Activated T-helper 2 cell treated with anti-CD3 and anti-CD28 coated beads, Interferon-gamma antibody, Interleukin-2, Interleukin-4, amounts not matched to agents 10 μg/mL and 5 μg/mL and 100 μg/mL, durations not matched to agents 14 hours and 24 hours and 36 hours (primary cell): ENCODE results near the gene ZCCHC9. TPM values are rescaled to one million over a fixed set of nuclear protein-coding genes. Genes with fewer than 3 reads are reported as not detected.
"Not testable (repeated sequence)": the region's sequence is repeated elsewhere in the genome, so short reads cannot be mapped to it uniquely, and the experiment has no call there.

Source experiments
- DNase-seq: peaks from one replicate; pipeline ENCODE4 v3.0.0; 2021; ENCODE audit warnings: low spot score
- H3K27ac Mint-ChIP-seq: one replicate; pipeline ENCODE4 v1.8.0; 2021; ENCODE audit warnings: mixed read lengths
- H3K27me3 Mint-ChIP-seq: one replicate; pipeline ENCODE4 v1.8.0; 2021; ENCODE audit warnings: low read depth, mixed read lengths
- H3K36me3 Mint-ChIP-seq: one replicate; pipeline ENCODE4 v1.8.0; 2021; ENCODE audit warnings: low read depth, mixed read lengths
- H3K4me1 Mint-ChIP-seq: one replicate; pipeline ENCODE4 v1.8.0; 2021; ENCODE audit warnings: low read depth, mixed read lengths
- H3K4me3 Mint-ChIP-seq: one replicate; pipeline ENCODE4 v1.8.0; 2021; ENCODE audit warnings: low read depth, mild to moderate bottlenecking, moderate library complexity, mixed read lengths
- H3K9me3 Mint-ChIP-seq: one replicate; pipeline ENCODE4 v1.8.0; 2021; ENCODE audit warnings: mixed read lengths
- intact Hi-C: fragments of 100-400 bp; cut with micrococcal nuclease; formaldehyde crosslinking; loops from one replicate; pipeline ENCODE4 v1.15.1; 2023
- total RNA-seq: library from RNA; stranded (reverse); gene quantifications from 2 replicates; pipeline ENCODE4 v1.2.3, GENCODE V29; 2022

Gene ZCCHC9
- 43.4 and 46.9 TPM in 2 replicates for total RNA-seq

DNA sequence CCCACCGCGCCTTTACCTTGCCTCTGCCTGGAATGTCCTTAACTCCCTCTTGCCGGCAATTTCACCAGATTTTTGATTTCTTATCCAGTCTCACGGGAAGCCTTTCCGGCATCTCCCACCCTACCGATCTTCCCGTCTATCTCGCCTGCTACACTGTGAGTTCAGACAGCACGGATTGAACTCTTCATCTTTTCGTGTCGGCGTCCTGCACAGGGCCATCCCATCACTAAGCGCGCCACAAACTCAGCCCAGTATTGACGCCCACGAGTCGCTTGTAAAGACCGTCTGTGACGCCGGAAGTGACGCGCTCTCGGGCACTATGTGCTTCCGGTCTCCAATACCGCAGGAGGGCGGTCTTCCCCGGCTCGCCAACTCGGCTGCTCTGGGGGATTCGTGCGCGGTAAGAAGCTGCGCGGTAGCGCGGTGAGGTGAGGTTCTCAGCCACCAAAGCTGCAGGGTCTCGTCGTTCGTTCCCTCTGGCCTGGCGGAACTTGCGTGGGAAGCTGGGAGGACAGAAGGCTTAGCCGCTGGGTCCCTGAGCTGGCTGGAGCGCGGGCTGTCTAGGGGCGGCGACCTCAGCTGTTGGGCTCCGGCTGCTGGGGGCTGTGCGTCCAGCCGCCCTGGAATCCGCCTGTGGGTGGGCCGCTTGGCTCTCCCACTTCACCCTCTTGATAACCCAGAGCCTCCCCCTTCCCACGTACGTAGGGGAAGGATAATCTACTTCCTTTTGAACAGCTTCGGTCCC lies at the start of gene ZCCHC9:
ZCCHC9 (plus strand) TSS at position 317 of the 745 bp plus-strand sequence. CDS start 3,171 bp downstream, outside the sequence.
- H3K27ac Mint-ChIP-seq, result peak within 1 kb of the TSS; percentile 95

DNA sequence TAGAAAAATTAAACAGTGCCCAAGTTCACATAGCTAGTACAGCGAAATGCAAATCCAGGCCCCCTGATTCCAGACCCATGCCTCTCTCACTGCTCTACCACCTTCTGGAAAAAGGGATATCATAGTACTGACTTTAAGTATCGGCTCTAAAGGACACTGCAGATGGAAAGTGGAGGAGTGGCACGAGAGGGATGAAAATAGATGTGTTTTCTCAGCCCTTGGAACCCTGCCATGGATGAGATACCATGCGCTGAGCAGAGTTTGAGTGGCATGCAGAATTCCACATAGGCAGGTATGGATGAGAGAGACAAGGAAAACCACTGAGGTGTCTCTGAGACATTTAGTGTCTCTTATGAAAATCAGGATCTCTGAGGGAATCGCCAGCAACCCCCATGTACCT lies 49.5 kb upstream of the ZCCHC9 start:
- peaks cover 3% of the 10 kb centered on the region for H3K4me1 Mint-ChIP-seq
- H3K27ac Mint-ChIP-seq, result no peak overlapping the region
- intact Hi-C loops, result no loop called here
- no peak overlapping the region for H3K4me3 Mint-ChIP-seq
- peaks cover 5% of the 10 kb centered on the region for H3K9me3 Mint-ChIP-seq
- H3K36me3 Mint-ChIP-seq, result no peaks in the 10 kb centered on the region
- H3K27me3 Mint-ChIP-seq, result no peaks in the 10 kb centered on the region
- no peak for DNase-seq

More for the DNA sequence above, at the start of gene ZCCHC9:
- peaks cover 46% of the 10 kb centered on the region for H3K4me1 Mint-ChIP-seq
- no peaks in the 10 kb centered on the region for H3K27me3 Mint-ChIP-seq
- DNase-seq, result peak; percentile 90
- intact Hi-C loops, result loop anchor here (1.0 to 10.0 kb wide), 9 partner anchors 14 to 897 kb away; partner anchors contain the start of genes ATG10, DHFR, MSH3 and RASGRF2
- H3K4me3 Mint-ChIP-seq, result peak within 1 kb of the TSS; percentile 92
- no peaks in the 10 kb centered on the region for H3K9me3 Mint-ChIP-seq
- peaks cover 16% of the 10 kb centered on the region for H3K36me3 Mint-ChIP-seq

DNA sequence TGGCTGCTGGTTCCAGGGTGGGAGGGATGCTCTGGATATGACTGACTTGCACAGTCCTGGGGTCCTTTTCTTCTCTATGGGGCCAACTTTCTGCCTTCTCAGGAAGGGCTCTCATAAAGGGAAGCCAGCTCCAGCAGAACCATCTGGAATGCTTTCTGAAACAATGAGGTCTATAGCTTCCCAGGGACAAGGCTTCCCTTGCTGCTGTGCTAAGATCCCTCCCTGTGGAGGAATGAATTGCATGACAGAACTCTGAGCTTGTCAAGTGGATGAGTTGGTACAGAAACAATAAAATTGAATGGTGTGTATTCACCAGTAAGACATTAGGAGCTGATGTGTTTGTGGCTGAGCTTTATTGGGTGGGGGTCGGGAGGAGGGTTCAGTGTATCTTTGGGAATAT lies 48.5 kb upstream of the ZCCHC9 start:
- Mint-ChIP-seq H3K27ac (no peak overlapping the region), H3K36me3 (no peaks in the 10 kb centered on the region), H3K4me3 (no peak overlapping the region), H3K27me3 (no peaks in the 10 kb centered on the region), H3K4me1 (peaks cover 3% of the 10 kb centered on the region), H3K9me3 (peaks cover 5% of the 10 kb centered on the region)
- no peak for DNase-seq
- intact Hi-C loops, result no loop called here

GRCh38 chr5:81253875-81254274 lies 47.5 kb upstream of the ZCCHC9 start:
- H3K27me3 Mint-ChIP-seq, result no peaks in the 10 kb centered on the region
- H3K36me3 Mint-ChIP-seq, result no peaks in the 10 kb centered on the region
- peaks cover 5% of the 10 kb centered on the region for H3K9me3 Mint-ChIP-seq
- intact Hi-C loops, result no loop called here
- no peak for DNase-seq
- H3K4me1 Mint-ChIP-seq, result peaks cover 3% of the 10 kb centered on the region
- H3K4me3 Mint-ChIP-seq, result no peak overlapping the region
- H3K27ac Mint-ChIP-seq, result no peak overlapping the region

DNA sequence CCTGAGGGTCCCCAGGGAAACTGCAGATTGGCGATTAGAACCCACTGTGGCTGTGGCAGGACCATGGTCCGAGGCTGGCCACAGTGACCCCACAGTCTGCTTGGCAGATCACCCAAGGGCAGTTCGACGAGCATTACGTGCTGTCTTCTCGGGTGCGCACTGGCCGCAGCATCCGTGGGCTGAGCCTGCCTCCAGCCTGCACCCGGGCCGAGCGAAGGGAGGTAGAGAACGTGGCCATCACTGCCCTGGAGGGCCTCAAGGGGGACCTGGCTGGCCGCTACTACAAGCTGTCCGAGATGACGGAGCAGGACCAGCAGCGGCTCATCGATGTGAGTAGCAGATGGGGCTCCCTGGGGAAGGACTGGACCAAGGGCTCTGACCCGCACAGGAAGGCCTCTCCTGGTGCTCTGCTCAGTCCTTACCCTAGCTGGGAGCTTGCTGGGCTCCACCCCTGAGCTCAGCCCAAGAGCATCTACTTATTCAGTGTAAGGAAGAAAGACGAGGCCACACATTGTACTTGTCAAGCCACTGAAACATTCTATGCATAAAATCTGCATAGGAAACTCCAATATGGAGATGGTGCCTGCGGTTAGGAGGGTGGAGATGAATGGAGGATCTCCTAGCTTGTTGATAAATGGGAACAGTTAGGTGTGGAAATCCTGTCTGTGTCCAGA lies 46.4 kb upstream of the ZCCHC9 start:
- H3K9me3 Mint-ChIP-seq, result peaks cover 7% of the 10 kb centered on the region
- no peak overlapping the region for H3K27ac Mint-ChIP-seq
- no peaks in the 10 kb centered on the region for H3K27me3 Mint-ChIP-seq
- H3K4me3 Mint-ChIP-seq, result no peak overlapping the region
- intact Hi-C loops, result no loop called here
- peaks cover 6% of the 10 kb centered on the region for H3K36me3 Mint-ChIP-seq
- peaks cover 3% of the 10 kb centered on the region for H3K4me1 Mint-ChIP-seq
- no peak for DNase-seq

- H3K9me3 Mint-ChIP-seq, result peaks cover 19% of the 10 kb centered on the region
- peaks cover 3% of the 10 kb centered on the region for H3K4me1 Mint-ChIP-seq
- intact Hi-C loops, result no loop called here
- no peak for DNase-seq
- H3K36me3 Mint-ChIP-seq, result peaks cover 9% of the 10 kb centered on the region
- H3K4me3 Mint-ChIP-seq, result no peak overlapping the region
- H3K27me3 Mint-ChIP-seq, result no peaks in the 10 kb centered on the region
- no peak overlapping the region for H3K27ac Mint-ChIP-seq
Measured at GRCh38 chr5:81256766-81257165, 44.6 kb upstream of the ZCCHC9 start.

- H3K9me3 Mint-ChIP-seq, result peaks cover 31% of the 10 kb centered on the region
Measured at GRCh38 chr5:81262796-81263195, 38.6 kb upstream of the ZCCHC9 start.

GRCh38 chr5:81265101-81265500 lies 36.3 kb upstream of the ZCCHC9 start:
- intact Hi-C loops, result no loop called here
- Mint-ChIP-seq H3K27ac (no peak overlapping the region), H3K4me3 (no peak overlapping the region), H3K27me3 (no peaks in the 10 kb centered on the region), H3K36me3 (peaks cover 6% of the 10 kb centered on the region), H3K4me1 (peaks cover 3% of the 10 kb centered on the region), H3K9me3 (peaks cover 26% of the 10 kb centered on the region)
- no peak for DNase-seq

More at GRCh38 chr5:81262796-81263195, 38.6 kb upstream of the ZCCHC9 start:
- DNase-seq, H3K4me3 Mint-ChIP-seq, H3K27ac Mint-ChIP-seq, H3K4me1 Mint-ChIP-seq, intact Hi-C loops, H3K27me3 Mint-ChIP-seq: not testable (repeated sequence)
- H3K36me3 Mint-ChIP-seq, result peaks cover 13% of the 10 kb centered on the region

DNA sequence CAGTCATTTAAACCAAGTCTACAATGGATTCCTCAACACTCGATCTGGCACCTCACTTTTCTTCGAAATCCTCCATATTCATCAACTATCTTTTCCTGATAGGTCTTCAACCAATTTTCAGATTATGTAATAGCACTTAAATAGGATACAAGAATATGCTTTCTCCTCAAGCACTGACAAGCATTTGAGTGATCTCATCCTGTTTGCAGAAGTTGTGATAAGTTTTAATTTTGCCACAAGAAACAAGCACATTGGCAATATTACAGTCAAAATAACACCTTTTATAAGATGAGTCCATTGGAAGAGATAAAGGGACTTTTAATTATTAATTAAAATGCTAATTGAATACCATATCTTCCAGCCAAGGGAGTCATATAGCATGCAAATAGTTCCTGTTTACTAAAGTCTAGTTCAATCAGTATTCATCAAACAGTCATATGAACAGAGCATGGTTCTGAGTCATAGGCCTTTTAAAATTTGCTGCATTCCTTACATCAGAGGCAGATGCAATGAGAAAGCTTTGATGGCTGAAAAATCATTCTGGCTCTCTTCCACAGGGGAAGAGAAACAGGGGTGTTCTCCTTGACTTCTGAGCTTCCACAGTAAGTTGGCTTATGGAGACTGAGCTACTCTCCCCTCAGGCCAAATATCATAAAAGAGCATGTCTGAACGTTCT lies 32.7 kb upstream of the ZCCHC9 start:
- no peaks in the 10 kb centered on the region for H3K27me3 Mint-ChIP-seq
- intact Hi-C loops, result no loop called here
- peaks cover 3% of the 10 kb centered on the region for H3K4me1 Mint-ChIP-seq
- H3K36me3 Mint-ChIP-seq, result peaks cover 14% of the 10 kb centered on the region
- no peak overlapping the region for H3K4me3 Mint-ChIP-seq
- H3K27ac Mint-ChIP-seq, result no peak overlapping the region
- peaks cover 24% of the 10 kb centered on the region for H3K9me3 Mint-ChIP-seq
- DNase-seq, result no peak

- intact Hi-C loops, result no loop called here
- H3K4me1 Mint-ChIP-seq, result peaks cover 4% of the 10 kb centered on the region
- peaks cover 20% of the 10 kb centered on the region for H3K36me3 Mint-ChIP-seq
- no peak overlapping the region for H3K27ac Mint-ChIP-seq
- no peaks in the 10 kb centered on the region for H3K27me3 Mint-ChIP-seq
- DNase-seq, result no peak
- H3K9me3 Mint-ChIP-seq, result peaks cover 37% of the 10 kb centered on the region
- no peak overlapping the region for H3K4me3 Mint-ChIP-seq
Measured at GRCh38 chr5:81269751-81270393, 31.5 kb upstream of the ZCCHC9 start.

- intact Hi-C loops, H3K4me3 Mint-ChIP-seq, H3K4me1 Mint-ChIP-seq, DNase-seq, H3K27me3 Mint-ChIP-seq, H3K27ac Mint-ChIP-seq: not testable (repeated sequence)
- H3K9me3 Mint-ChIP-seq, result peaks cover 43% of the 10 kb centered on the region
- H3K36me3 Mint-ChIP-seq, result peaks cover 26% of the 10 kb centered on the region
Measured at GRCh38 chr5:81270394-81271027, 30.9 kb upstream of the ZCCHC9 start.

DNA sequence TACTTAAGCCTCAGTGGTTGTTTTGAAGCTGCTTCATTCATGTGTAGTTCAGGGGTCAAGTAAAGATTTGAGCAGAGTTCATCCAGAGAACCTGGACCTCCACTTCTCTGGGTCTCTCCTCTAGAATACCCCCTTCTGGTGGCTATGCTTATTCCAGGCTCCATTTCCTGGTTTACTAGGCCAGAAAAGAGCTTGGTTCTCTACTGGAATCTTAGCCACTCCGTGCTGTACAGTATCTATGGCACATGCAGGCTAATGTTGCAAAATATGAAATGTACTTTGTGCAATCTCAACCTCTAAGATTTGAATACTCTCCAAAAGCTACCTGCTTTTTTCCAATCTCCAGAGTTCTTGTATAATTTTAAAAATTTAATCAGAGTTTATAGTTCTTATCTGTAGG lies 17.4 kb upstream of the ZCCHC9 start:
- Mint-ChIP-seq H3K27me3 (peaks cover 2% of the 10 kb centered on the region), H3K9me3 (peaks cover 6% of the 10 kb centered on the region), H3K4me1 (peaks cover 29% of the 10 kb centered on the region), H3K36me3 (peaks cover 25% of the 10 kb centered on the region), H3K27ac (no peak overlapping the region), H3K4me3 (no peak overlapping the region)
- intact Hi-C loops, result loop anchor here (10.0 kb wide), 1 partner anchor 269 kb away; no protein-coding TSS in a partner anchor
- no peak for DNase-seq
